Mesenteric fat pad (tissue), 1 donor: ENCODE results near the gene CPEB3. TPM values are rescaled to one million over a fixed set of nuclear protein-coding genes. Genes with fewer than 3 reads are reported as not detected.
"Not testable (repeated sequence)": the region's sequence is repeated elsewhere in the genome, so short reads cannot be mapped to it uniquely, and the experiment has no call there.

ENCODE experiments used
- DNase-seq: peaks from one replicate; pipeline ENCODE4 v3.0.0-alpha.2; 2020; ENCODE audit warnings: low spot score
- total RNA-seq: library from RNA; stranded (reverse); fragmentation: NEBNext Ultra II Directional; extraction: Animal tissue kit (Norgen Biotek cat#: 25700); gene quantifications from one replicate; pipeline ENCODE4 v1.2.1, GENCODE V29; 2021
- donor health status: DM: yes; HTN: yes; CAD: no.

The CPEB3 gene
- total RNA-seq, 1 donor from 2014 or later: 4.2 TPM

DNA sequence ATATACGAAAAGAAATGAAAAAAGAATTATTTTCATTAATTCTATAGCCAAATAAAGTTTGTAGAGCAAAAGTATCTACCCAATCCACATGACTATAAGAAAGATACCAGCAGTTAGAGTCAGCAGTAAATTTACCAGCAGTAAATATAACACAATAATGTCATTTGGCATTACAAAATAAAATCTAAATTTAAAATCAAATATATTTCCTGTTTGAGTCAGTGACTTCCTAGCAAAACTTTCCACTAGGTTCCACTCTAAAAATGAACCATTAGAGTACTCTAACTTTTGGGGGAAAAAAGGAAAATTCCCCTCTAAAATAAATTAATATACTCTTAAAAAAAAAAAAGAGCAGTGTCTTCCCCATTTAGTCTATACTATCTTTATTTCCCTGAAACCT lies 144.8 kb downstream of the CPEB3 start:
- DNase-seq: no peak

DNA sequence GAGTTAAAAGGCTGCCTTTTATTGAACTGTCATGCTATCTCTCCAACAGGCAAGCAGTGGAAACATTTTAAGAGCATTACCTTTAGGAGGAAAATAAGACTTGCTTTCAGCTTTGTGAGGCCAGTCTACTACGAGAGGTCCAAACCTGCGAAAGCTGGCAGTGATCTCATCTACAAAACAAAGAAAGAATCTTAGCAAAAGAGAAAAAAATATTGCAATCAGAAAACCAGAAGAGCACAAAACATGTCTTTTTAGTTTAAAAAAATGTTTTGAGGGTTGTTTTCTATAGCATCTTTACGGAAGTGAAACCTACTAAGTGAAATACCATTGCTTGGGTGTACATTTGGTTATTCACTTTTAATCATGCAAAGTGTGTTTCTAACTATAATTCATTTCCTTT lies 147.9 kb downstream of the CPEB3 start:
- DNase-seq: no peak

DNA sequence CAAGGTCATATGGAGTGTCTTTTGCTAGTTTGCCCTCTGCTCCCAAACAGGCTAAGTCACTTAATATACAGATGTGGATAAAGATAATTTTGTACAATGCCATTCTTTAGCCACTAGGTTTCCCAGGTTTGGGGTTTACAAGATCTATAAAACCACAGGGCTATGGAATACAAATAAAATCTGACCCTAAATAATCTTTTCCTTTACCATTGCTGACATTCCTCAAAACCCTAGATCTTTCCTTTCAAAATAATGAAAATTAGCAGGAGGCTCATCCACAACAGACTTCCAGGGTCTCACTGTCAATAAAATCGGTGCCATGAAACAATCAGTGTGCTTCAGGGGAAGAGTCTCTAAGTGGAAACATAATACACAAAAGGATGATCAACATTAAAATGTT lies 148.4 kb downstream of the CPEB3 start:
- no peak for DNase-seq

DNA sequence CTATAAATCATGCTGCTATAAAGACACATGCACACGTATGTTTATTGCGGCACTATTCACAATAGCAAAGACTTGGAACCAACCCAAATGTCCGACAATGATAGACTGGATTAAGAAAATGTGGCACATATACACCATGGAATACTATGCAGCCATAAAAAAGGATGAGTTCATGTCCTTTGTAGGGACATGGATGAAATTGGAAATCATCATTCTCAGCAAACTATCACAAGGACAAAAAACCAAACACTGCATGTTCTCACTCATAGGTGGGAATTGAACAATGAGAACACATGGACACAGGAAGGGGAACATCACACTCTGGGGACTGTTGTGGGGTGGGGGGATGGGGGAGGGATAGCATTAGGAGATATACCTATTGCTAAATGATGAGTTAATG lies 149.7 kb downstream of the CPEB3 start:
- not testable (repeated sequence) for DNase-seq

DNA sequence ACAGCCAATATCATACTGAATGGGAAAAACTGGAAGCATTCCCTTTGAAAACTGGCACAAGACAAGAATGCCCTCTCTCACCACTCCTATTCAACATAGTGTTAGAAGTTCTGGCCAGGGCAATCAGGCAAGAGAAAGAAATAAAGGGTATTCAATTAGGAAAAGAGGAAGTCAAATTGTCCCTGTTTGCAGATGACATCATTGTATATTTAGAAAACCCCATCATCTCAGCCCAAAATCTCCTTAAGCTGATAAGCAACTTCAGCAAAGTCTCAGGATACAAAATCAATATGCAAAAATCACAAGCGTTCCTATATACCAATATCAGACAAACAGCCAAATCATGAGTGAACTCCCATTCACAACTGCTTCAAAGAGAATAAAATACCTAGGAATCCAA lies 156.8 kb downstream of the CPEB3 start:
- not testable (repeated sequence) for DNase-seq

DNA sequence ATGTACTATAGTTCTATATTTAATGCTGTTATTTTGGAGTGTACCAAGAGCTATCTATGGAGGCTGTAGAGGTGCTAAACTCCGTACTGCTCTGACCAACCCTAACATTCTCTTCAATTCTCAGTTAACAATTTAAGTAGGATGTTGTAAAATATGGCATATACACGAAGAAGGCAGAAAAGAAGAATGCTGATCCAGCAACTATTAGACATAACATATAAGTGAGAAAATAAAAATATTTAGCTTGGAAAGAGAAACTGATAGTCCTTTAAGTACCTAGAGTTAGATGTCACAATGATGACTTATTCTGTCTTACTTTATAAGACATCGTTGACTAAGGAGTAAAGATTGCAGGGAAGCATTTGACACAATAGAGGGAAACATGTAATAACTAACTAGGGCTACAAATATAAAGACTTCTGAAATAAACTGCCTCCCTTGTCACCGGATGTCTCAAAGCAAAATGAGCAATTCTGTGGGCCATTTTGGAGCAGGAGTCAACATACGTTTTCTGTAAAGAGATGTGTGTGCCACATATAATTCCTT lies 159.5 kb downstream of the CPEB3 start:
- DNase-seq: no peak

DNA sequence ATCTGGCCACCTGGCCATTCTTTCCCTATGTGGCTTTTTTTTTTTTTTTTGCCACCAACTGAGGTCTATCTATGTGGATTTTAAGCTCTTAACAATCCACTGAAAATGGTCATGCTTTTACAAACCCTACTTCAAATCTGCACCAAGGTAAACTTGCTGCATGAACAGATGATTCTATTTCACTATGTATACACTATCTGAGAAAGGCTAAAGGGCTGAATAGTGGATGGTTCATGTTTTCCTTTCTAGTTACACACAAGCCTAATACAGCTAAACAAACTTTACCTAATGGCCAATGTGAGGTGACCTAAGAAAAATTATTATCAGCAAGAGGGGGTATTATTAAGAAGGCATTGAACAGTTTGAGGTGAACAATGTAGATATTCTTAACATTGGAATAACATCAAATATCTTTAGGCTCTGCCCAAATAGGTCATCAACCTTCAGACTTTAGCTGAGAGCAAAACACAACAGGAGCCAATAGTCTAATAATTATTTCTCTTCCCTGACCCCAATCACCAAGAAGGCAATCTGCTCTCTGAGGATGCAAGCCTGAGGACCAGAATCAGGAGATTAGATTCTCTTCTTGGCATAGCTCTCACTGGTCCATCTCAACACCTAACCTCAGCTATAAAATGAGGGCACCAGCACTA lies 160.1 kb downstream of the CPEB3 start:
- DNase-seq: no peak

DNA sequence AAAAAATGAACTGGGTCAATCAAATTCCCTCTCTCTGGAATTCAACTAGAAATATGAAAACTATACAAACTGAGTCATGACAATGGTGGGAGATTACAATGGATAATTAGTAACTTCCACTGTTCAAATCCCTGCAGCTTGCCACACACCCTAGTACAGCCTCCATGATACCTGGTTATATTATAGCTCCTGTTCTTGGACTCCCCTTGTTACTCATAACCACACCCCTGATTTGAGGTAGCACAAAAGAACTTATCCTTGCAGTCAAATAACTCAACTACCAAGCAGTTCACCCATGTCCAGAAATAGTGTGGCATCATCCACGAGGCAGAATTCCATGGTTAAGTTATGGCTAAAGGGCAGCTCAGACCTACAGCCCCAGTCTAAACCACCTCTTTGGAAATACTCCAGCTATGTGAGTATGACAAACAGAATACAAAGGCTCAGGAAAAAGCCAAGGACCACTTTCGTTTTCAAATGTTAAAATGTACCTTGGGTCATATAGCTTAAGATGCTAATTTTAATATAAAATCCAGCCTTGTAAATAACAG lies 164.7 kb downstream of the CPEB3 start:
- no peak for DNase-seq

DNA sequence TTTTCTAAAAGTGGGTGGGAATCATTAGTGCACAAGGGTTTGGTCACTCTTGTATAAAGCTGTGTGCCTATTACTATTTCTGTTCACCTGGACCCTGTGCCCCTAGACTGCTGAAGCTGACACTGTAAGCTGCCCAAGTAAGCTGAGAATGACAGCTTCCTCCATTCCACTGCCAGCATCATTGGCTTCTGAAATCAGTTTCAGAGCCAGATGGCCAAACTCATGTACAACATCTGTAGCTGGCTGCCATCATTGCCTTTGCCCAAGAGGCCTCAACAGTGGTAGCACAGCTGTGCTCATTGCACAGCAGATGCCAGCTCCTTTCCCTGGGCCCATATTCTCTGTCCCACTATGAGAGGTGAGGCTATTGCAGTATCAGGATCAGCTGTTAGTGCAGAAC lies 165.7 kb downstream of the CPEB3 start:
- DNase-seq: no peak

DNA sequence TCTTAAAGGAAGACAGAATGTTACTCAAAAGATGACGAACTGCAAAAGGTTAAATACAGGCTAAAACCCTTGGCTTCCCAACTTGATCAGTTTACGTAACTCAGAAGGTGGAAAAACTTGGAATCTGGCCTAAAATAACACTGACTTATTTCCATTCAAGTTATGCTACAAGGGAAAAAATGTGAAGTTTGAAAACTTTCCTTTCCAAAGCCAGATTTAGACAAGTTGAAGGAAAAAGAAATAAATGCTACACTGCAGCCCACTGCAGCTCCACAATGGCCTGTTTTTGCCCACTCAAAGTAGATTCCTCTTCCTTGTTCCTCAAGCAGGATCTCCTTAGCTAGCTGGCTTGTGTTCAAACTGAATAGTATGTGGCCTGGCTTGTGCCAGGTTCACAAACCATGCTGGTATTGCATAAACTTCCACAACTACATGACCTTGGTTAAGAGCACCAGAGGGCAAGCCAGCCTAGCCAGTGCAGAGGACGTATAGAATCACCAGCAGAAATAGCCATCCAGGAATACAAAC lies 166.2 kb downstream of the CPEB3 start:
- no peak for DNase-seq

DNA sequence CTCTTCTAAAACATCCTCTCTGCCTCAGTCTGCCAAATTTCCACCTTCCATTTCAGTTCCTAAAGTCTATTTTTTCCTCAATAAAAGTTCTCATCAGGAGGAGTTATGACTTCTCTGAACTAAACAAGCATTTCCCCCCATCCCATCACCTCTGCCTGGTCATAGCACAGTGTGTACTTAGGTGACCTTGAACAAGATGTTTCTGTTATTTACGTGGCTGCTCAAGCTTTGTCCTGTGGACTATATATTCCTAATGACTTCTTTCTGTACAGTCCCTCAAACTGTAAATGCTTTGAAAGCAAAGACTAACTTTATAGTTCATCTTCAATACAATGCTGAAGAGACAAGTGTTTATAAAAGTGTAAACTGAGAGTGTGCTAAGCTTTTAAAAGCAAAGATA lies 166.9 kb downstream of the CPEB3 start:
- no peak for DNase-seq

DNA sequence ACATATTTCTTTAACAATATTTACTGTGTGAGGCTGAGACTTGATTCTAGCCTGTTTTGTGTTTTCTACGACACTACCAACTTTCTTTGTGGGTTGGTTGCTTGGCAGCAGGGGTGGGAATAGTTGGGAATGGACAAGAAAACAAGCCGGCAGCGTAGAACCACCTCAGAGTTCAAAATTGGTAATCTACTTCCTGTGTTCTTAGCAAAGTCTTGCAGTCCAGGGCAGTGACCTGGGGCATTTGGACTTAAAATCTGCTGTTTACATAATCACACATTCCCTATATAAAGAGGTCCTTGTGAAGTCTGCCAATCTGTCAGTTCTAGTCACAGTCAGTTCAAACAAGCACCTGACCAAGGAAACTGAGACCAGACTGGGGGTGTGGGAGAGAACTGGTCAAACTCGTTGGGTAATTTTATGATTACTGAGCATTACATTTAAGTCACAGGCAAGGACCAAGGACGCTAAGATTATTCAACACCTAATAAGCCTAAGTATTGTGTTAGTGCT lies 167.9 kb downstream of the CPEB3 start:
- no peak for DNase-seq

DNA sequence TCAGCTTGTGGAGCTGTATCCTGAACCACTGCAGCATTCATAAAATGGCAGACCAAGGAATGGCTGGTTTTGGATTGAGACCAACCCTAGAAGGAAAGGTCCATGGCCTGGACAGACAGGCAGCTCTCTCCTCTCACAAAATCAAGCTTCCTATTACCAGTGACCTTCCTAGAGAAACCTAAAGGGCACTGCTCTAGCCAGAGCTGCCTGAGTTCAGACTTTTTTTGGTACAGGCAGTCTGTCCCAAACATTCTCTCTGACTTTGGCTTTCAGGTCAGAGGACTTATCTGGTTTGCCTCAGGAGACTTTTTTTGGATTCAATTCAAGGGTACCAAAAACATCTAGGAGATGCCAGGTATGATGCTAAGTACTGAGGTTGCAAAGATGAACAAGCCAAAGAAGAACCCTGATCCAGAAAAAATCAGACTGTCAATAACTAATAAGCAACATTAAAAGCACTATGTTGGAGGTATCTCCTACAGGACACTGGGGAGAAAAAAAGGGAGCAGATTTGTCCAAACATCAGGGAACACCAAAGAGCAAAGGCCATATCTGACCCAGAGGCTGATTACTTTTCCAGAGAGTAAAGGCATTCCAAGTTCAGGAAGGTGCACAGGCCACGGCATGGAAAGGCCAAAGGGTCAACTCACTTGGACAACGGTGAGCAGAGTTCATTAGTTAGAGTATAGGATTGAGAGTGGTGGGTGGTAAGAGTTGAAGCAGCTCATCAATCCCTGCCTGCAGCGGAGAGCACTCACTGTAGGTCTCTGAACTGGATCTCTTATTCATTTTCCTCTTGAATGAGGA lies 169.0 kb downstream of the CPEB3 start:
- no peak for DNase-seq

DNA sequence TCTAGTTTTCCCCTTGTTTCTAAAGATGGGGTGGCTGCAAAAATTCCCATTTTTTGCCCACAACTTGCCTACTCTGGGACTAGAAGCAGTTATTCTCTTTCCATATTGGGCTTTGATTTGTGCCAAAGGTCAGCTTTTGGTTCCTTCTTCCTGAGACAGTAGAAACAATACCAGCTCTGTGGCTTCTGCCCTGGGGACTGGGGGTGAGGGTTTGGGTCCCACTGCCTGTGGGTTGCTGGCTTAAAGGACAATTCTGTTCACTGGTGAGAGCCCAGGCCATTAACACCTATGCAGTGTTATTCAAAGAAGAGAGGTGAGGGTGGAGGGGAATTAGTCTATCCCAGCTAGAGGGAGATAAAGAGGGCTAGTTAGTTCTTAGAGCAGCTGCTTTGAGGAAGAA lies 171.5 kb downstream of the CPEB3 start:
- DNase-seq: no peak

DNA sequence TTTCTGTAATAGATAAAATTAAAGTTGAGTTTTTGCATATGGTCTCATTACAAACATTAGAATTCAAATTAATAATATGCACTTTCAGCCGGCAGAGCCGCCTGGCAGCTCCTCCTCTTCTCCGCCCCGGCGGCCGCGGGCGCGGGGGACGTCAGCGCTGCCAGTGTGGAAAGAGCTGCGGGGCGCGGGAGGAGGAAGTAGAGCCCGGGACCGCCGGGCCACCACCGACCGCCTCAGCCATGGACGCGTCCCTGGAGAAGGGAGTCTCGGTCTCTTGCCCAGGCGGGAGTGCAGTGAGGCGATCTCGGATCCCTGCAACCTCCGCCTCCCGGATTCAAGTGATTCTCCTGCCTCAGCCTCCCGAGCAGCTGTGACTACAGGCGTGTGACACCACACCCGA lies 176.0 kb downstream of the CPEB3 start:
- DNase-seq: not testable (repeated sequence)

DNA sequence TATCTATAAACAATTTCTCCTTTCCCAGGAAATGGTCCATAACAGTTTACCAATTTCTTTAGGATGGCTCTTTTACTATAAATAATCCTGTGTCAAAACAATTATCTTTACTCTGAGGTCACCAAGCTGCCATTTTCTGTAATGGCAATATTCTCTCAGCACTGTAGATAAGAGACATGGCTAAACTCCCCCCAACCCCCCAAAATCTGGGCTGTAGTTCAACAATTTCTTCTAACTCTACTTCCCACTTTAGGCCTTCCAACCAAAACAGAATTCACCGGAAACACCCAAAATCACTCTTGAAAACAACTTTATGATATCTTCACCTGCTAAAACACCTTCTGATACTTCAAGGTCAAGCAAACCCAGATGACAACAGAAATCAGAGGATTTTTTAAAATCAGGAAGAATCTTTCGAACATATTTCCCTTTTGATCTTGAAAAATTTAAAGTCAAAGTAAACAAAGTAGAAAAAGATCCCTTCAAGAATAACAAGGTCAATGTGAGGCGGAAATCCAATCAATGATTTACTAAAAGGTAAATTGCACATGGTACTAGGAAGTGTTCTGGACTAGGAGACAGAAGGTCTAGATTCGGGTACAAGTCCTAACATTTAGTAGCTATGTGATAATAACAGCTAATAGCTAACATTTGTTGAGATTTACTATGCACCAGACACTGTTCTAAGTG lies 176.8 kb downstream of the CPEB3 start:
- DNase-seq: no peak

DNA sequence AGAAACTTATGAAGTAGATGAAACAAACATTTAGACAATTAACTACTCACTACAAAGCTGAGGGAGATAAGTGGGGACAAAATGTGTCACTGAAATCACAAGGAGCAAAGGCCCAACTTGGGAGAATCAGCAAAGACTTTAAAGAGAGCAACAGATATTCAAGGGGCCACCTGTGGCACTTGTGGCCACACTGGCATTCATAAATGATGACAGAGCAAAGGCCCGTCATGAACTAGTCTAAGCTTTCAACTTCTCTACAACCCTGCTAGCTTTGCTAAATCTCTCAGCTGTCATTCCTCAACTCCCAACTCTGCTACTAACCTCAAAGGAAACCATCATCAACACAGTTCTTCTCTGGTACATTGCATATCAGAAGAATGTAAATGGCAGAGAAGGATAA lies 178.4 kb downstream of the CPEB3 start:
- no peak for DNase-seq

DNA sequence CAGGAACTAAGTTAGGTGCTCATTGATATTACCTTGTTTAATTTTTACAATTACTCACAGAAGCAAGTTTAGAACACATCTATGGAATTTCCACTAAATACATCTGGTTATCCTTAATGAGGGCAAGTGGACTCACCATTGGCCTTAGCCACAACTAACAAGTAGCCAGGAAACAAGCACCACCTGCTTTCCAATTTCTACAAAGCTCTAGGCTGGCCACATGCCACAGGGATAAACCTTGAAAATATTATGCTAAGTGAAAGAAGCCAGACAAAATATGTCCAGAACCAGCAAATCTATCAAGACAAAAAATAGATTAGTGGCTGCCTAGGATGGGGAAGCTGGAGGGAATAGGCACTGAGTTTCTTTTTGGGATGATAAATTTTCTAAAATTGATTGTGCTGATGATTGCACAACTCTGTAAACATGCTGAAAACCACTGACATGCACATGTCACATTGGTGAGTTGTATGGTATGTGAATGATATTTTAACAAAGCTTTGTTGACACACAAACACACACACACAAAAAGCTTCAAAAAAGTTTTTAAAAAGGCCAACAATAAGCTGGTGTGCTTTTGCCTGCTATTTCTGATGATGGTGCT lies 179.4 kb downstream of the CPEB3 start:
- DNase-seq: no peak

DNA sequence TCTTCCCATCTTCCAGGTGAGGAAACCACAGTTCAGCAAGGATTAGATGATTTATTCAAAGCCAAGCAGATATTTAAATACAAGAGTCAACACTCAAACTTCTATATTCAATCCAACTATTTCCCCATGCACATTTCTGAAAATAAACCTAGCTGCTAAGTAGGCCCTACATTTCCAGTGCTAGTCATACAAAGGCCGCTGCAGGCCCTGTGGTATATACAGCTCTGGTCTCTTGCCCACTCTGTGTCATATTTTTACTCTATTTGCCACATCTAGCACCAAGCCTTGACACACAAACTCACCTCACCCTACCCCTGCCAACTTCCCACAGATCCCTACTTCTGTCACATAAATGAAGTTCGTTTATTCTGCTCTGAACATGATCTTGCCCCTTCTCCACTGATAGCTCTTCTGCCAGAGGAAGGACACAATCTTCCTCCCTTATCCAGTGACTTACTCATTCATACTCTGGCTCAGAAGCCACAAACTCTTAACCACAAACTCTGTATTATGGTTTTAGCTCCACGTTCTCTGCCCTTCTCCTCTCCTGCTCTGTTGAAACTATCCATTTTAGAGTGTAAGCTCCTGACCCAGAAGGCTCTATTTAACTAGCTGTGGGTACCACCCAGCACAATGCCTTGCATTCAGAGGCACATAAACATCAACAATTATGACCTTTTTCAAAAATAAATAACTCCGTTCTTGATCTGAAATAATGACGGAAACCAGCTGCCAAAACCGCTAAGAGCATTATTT lies 180.7 kb downstream of the CPEB3 start:
- no peak for DNase-seq

DNA sequence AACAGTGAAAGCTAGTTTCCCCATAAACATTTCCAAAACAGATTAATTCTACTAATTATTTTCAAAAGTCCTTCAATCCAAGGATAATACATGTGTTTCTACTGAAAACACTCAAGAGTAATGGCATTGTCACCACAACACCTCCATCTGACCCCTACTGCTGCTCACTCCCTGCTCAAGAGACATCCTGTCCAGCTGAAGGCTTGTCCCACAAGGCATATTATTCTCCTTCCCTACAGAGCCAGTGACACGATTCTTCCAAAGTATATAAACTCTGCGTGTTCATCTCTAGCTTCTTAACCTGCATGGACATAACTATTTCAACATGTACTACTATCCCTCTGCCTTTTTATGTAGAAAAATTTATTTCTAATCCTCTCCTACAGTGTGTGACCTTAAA lies 182.1 kb downstream of the CPEB3 start:
- no peak for DNase-seq
